ENCODE data around the gene ACAN.

DNA sequence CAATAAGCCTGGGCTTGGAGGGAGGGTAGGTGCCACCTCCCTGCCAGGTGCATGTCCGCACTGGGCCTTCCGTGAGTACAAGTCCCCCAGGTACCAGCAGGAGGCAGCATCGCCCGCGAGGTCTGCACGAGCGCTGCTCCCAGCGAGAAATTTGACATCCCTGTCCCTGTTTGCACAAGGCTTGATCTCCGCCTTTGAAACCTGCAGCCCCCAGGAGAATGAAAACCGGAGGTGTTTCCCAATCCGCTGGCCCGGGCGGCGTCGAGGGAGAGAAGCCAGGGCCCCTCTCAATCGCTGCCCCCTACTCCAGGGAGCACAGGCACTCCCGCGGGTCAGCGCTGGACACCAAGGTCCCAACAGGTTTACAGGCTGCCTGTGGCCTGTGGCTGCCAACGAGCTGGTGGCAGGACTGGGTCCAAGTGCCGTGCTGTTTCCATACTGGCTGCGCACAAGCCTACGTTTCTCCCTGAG is 91.1 kb downstream of the ACAN start:
- TF ChIP-seq CTCF (IDR thresholded peaks at IDR 0.05) (peak; percentile 35 to 70 (median 50)), POLR2A (IDR thresholded peaks at IDR 0.05) (no peak)
